GM19397 (cell line): ENCODE data around the gene KCNC1.

ENCODE experiments used
- ATAC-seq: cut with Tn5 transposase; IDR thresholded peaks from one replicate; pipeline ENCODE4 v1.9.1; 2021; ENCODE audit warnings: mild to moderate bottlenecking, moderate library complexity; ENCODE audit not compliant: unreplicated experiment

KCNC1 gene

DNA sequence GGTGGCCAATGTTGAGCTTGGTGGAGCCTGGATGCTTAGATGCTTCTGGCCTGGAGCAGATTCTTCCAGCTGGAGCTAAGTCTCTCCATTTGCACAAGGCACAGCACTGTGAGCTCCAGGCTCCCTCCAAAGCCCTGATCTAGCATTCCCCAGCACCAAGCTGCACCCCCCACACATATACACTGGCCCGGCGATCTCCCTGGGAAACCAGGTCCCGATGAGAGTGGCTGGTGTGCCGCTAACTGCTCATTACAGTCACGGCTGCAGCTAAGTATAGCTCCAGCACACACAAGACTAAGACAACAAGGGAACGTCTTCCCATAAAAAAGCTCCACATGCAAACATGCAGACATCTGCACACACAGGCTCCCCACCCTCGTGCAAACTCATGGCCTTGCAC, 17.6 kb downstream of the KCNC1 start:
- ATAC-seq = no peak

DNA sequence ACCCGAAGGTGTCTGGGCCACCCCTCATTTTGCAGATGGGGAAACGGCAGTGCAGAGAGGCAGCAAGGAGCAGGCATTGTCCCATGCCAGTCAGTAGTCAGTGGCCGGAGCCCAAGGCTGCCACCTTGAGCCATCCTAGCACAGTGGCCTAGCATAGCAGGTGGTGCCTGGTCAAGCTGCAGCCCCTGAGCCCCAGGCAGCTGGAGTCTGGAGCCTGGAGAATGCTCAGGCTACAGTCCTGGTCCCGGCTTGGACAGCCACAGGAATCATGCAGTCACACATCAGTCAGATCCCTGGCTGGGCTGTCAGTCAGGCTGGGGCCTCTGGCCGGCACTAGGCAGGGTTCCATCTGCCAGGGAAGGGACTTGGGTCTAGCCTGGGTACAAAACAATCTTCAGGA, 18.6 kb downstream of the KCNC1 start:
- ATAC-seq = no peak

DNA sequence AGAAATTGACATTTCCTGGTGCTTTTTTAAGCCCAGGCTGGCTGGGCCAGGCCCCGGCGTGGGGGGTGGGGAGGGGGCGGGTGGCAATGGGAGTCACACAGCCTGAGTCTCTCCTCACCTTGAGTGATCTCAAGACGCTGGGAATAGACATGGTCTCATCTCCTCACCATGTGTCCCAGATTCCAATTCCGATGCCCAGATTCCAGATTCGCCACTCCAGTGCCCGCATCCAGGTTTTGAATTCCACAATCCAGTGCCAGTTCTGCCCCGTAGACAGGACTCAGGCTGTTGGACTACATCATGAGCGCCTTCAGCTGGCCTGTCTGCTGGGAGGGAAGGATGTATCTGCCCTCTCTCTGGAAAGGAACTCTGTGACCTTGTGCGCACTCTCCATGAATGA, 19.1 kb downstream of the KCNC1 start:
- no peak for ATAC-seq

DNA sequence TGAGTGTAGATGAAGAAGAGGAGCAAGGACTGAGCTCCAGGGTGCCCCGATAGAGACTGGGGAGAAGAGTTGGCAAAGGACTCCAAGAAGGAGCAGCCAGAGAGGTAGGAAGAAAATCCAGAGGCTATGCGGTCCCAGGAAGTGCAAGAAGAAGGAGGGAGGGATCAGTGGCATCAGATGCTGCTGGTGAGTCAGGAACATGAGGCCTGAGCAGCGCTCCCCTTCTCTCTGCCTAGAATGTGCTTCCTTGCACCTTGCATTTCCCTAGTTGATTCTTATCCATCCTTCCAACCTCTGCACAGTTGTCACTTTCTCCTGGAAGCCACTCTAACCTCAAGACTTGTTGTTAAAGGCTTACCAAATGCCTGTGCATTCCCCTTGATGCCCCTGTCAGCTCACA, 21.3 kb downstream of the KCNC1 start:
- ATAC-seq = no peak

DNA sequence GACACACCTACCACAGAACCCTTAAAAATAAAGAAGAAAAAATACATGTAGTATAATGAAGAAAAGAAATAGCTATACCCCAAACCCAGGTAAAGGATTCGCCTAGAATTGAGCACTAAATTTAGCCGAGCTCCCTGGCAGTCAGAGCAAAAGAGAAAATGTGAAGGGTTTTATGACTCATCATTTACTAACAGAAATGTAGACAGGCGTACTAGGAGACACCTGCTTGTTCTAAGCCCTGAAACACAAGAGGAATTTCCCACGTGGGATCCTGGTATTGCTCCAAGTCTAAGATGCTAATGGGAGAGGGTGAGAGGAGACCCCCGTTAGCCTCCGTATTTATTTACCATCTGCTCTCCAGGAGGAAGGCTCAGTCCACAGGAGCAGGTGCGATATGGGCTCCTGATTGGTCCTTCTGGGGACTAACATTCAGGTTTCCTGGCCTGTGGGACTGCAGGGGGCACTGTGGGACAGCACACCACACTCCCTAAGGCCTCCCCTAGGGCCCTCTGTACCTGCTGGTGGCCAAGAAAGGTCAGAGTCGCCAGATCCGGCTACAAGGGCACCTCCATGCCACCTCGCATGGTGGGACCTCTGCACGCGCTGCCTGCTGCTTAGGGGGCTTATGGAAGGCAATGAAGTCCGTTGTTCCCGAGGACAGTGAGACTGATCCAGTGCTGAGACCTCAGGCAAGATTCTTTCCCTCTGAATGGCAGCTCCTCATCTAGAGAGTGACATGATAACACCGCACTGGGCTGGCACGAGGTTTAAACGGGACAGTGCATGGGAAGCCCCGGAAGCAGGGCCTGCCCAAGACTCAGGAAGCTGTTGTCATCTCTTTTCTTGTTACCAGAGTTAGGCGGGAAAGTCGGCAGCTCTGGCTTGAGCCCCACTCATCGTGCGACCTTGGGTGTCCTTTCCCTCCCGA, 25.8 kb downstream of the KCNC1 start:
- ATAC-seq = peak; percentile 65

DNA sequence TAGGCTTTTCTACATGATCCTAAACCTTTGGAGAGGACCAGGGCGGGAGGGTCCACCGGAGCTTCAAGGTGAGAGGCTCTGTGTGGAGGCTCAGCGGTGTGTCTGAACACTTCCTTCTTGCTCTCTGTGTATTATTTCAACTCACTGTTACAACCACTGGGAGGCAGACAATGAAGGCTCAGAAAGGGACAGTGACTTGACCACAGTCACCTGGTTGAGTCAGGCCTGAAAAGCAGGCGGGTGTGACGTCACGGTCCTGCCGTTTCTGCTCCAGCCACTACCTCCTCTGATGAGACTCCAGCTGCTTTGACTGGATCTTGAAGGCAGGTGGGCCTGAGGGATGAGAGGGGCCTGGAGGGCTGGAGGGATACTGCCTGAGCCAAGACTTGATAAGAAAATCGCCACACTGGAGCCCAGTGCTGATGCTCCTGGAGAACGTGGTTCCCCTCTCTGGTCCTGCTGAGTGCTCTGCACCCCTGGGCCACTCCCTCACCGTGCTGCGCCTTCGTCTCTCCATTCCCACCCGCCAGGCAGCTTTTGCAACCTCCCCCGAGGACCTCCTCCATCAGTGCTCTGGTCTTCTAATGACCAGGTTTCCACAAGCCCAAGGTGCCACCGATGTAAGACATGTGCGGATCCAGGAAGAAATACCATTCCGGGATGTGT, 27.9 kb downstream of the KCNC1 start:
- ATAC-seq = no peak

DNA sequence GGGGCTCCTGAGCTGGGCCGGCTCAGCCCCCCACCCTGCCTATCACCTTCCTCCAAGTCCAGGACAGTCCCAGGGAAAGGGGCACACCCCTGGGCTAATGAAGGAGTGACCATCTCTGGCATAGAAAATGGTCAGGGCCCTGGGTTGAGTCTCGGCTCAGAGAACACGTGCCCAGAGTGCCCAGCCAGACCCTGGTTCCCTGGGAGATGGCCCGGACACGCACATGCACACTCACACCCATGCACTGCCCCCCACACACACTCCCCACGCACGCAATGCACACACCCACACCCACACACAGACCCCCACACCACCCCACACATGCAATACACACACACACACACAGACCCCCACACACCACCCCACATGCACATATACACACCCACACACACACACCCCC, 28.7 kb downstream of the KCNC1 start:
- no peak for ATAC-seq

DNA sequence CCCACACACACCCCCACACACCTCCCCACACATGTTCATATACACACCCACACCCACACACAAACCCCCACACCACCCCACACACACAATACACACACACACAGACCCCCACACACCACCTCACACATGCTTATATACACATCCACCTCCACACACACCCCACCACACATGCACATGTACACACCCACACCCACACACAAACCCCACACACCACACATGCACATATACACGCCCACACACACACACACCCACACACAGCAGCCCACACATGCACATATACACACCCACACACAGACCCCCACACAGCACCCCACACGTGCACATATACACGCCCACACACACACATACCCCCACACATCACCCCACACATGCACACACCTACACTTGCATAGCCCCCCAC, 29.1 kb downstream of the KCNC1 start:
- no peak for ATAC-seq

DNA sequence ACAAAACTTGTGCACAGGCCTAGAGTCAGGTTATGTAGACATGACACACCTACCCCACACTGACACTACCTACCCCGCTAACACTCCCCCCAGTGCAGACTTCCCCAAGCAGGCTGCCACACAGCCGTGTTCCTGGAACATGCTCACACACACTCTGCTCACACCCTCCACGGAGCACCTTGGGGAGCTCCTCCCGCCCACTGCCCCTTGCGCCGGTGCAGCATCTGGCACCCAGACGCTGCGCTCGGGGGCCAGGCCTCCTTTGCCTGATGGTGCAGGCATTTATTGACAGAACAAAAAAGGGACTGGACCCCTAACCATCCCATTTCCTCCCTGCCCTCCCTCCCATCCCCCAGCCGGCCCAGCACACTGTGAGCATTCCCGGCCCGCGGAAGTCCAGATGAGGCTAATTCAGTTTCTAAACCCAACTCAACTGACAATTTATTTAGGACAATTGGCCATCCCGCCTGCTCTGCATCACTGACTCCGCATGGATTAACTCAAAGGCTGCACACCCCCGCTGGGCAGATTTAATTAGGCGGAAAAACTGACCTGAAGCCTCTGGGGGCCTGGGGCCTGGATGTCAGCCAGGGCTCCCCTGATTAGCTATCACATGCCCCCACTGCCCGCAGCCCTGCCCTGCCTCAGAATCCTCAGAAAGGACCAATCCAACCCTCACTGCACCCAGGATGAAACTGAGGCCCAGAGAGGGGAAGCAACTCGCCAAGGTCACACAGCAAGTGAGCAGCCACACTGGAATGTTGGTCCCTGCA, 30.1 kb downstream of the KCNC1 start:
- no peak for ATAC-seq

DNA sequence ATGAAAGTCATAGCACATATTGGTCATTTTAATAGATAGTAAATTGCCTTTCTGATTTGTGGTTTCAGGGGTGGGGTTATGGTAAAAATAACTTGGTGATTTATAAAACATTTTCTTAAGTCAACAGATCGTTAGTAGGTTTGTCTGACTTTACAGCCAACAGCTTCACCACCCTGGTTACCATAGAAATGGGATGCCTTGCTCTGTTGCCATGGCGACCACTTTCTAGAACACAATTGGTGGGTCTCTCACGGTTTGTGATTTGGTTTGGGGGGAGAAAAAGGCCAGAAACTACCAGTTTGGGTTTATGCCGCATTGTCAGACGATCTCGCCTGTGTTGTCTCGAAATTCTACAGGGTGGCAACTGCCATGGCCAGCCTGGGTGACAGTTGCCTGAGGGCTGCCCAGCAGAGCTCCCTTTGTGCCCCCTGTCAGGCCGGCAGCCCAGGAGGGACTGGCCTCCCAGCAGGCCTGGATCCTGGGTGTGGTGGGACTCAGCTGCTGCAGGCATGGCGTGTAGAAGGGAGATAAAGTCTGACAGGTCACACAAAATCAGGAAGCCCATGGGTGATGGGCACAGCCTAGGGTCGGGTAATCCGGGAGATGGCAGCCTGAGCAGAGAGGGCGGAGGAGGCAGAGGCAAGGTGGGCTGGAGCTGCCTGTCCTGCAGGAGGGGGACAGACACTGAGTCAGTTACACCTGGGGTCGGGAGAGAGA, 30.9 kb downstream of the KCNC1 start:
- no peak for ATAC-seq

DNA sequence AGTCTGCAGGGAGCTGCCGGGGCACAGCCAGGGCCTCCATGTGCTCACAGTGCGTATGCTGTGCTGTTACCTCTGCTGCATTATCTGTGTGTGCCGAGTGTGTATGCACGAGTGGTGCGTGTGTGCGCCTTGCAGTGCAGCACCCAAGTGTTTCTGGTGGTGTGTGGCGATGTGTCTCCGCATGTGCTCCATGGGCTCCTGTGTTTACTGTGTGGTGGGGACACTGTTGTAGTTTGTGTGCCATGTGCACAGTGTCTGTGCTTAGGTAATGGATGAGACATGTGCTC, 31.4 kb downstream of the KCNC1 start:
- ATAC-seq = no peak

DNA sequence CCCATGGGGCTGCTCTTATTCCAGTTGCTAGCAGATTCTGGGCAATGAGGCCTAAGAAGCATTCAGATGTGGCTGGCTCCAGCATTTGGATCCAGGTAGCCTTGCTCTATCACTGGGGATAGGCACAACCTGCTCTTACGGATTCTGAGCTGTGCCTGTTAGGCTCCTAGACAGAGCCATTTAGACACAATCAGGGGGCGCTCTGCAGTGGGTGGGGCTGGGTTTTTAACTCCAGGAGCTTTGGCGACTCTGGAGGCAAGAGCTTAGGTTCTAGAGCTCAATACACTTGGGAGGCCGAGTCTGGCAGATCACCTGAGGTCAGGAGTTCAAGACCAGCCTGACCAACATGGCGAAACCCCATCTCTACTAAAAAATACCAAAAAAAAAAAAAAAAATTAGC, 32.0 kb downstream of the KCNC1 start:
- ATAC-seq = no peak

DNA sequence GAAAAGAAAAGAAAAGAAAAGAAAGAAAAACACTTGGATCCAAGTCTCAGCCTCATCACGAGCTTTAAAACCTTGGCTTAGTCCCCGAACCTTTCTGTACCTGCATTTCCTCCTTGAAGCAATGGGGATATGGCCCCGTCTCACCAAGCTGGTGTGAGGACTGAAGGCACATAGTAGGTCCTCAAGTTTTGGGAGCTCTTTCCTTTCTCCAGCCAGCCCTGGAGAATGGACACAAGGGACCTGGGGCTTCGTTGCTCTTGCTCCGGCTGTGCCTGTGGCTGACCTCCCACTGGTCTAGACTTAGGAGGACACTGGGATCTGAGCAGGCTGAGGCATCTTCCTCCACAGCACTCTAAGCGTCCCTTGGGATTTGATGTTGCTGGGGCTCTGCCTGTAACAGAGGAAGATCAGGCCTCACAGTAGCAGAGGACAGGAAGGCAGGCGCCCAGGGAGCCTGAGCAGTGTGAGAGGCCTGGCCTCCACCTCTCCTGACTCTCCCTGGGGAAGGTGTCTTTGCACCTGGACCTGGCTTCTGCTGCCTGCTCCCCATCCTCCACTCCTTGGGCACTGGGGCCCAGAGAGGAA, 32.8 kb downstream of the KCNC1 start:
- no peak for ATAC-seq

DNA sequence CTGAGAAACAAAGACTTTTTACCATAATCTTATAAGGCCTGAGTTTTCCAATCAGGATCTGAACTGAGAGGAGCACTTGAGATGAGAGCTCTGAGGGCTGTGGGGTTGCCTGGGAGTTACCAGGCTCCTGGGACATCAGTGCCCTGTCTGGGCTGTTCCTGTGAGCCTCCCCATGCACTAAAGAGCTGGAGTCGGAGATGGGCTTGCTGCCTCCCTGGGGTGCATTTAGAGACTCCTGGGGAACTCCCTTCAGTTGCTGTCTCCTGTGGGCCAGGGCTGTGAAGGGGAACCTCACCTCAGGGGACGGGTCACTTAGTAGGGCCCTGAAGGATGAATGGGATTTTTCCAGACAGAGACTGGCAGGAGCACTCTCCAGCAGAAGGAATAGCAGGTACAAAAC, 33.3 kb downstream of the KCNC1 start:
- no peak for ATAC-seq

DNA sequence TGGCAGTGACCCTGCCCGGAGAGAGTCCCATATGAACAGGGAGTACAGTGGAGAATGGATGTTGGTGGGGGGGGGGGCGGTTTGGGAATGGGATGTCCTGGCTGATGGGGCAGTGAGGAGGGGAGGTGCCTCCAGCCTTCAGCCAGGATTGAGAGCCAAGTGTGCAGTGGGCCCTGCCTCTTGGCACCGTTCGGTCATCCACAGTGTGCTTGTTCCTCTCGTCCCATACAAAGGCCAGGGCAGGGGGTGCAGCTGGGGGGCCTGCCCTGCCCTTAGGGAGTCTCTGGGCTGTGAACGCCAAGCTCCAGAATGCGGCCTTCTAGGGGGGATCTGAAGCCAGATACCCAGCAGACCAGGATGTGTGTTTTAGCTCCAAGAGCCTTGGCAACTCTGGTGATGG, 34.0 kb downstream of the KCNC1 start:
- ATAC-seq = no peak

DNA sequence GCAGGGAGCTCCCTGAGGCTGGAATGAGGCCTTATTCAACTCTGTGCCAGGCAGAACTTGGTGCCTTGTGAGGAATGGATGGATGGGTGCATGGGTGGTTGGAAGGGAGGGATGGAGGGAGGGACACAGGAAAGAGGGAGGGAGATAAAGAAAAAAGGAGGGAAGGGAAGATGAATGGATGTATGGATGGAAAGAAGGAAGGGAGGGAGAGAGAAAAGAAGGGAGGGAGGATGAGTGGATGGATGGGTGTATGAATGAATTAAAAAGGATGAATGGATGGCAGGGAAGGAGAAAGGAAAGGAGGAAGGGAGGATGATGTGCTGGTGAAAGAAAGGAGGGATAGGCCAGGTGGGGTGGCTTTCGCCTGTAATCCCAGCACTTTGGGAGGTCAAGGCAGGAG, 34.6 kb downstream of the KCNC1 start:
- no peak for ATAC-seq

DNA sequence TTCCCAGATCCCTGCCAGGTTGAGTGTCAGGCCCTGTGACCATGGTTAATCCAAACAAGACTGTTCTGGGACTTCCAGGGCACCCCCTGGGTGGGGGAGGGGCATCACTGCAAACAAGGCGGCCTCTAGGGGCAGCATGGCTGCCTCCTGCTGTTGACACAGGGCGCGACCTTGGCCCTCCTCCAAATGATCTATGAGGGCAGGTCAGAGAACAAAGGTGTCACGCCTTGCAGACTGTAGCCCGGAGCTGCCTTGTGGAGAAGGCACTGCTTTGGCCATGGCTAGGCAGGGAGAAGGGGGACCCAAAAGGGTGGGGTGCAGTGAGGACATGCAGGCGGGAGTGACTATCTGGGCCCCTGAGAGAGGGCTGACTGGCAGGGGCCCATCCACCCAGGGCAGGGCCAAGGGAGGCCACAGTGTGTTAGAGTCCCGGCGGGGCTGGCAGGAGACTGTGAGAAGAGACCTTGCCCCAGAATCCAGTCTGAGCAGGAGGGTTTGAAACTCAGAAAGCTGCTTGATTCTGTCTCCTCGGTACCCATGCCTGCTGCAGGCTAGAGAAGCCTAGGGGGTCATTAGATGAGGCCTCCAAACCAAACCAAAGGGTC, 35.6 kb downstream of the KCNC1 start:
- no peak for ATAC-seq

DNA sequence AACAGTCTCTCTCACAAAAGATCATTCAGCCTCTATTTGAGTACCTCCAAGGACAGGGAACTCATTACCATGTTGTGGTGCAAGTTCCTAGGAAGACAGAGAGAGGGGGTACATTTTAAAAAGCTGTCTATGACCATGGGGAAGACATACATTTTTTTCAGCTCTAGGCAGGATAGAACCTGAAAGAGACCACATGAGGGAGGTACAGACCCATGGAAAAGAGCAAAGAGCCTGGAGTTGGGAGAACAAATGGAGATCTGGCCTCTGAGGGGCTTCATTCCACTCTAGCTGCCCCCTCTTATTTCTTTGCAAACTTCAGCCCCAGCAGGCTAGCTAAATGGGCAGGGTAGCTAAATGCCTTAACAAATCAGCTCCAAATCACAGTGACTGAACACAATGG, 36.3 kb downstream of the KCNC1 start:
- ATAC-seq = no peak

DNA sequence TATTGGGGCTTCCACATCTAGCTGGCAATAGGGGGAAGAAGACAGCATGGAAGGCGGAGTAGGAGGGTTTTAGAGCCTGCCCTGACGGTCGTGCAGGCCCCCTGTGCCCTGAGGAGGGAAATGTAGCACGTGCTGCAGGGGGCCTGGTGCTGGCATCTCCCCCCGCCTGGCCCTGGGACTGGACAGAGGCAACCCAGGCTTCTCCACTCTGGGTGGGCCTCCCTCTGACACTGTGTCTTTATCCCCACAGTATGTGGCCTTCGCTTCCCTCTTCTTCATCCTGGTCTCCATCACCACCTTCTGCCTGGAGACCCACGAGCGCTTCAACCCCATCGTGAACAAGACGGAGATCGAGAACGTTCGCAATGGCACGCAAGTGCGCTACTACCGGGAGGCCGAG, 36.8 kb downstream of the KCNC1 start:
- no peak for ATAC-seq

DNA sequence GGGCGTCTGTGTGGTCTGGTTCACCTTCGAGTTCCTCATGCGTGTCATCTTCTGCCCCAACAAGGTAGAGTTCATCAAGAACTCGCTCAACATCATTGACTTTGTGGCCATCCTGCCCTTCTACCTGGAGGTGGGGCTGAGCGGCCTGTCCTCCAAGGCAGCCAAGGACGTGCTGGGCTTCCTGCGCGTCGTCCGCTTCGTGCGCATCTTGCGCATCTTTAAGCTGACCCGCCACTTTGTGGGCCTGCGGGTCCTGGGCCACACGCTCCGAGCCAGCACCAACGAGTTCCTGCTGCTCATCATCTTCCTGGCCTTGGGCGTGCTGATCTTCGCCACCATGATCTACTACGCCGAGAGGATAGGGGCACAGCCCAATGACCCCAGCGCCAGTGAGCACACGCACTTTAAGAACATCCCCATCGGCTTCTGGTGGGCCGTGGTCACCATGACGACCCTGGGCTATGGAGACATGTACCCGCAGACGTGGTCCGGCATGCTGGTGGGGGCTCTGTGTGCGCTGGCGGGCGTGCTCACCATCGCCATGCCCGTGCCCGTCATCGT, 37.3 kb downstream of the KCNC1 start:
- no peak for ATAC-seq
